Hindlimb muscle (tissue), 1 donor: ENCODE data around the gene CNPY3. TPM values are rescaled to one million over a fixed set of nuclear protein-coding genes. Genes with fewer than 3 reads are reported as not detected.
"Not testable (repeated sequence)": the region's sequence is repeated elsewhere in the genome, so short reads cannot be mapped to it uniquely, and the experiment has no call there.

Experiments
- DNase-seq: peaks from one replicate; pipeline ENCODE4 v3.0.0-alpha.2; 2013
- polyA plus RNA-seq: library from polyadenylated mRNA; unstranded; fragments of 120-200 nt; gene quantifications from one replicate; pipeline ENCODE4 v1.2.1, GENCODE V29; 2013; ENCODE audit not compliant: insufficient read length

Gene CNPY3
- polyA plus RNA-seq: 29.5 TPM

GRCh38 chr6:42928986-42929820 lies at the start of gene CNPY3:
CNPY3 (plus strand) TSS chr6:42929480; CDS start chr6:42929571, 91 bp downstream.
- peak; percentile 96 for DNase-seq

DNA sequence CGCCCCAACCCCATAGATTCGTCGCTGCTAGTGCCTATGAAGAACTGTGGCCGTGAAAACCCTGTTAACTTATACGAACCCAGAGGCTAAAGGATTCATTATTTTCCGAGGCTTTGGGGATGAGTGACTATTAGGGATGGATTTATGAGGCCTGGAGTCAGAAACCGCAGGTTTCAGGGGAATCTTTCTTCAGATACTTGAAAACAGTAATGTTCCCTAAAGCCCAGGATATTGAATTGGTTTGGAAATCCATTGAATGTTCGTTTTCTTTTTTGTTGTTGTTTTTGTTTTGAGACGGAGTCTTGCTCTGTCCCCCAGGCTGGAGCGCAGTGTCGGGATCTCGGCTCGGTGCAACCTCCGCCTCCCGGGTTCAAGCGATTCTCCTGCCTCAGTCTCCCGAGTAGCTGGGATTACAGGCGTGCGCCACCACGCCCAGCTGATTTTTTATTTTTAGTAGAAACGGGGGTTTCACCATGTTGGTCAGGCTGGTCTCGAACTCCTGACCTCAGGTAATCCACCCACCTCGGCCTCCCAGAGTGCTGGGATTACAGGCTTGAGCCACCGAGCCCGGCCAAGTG lies 49.0 kb upstream of the CNPY3 start:
- DNase-seq: not testable (repeated sequence)

DNA sequence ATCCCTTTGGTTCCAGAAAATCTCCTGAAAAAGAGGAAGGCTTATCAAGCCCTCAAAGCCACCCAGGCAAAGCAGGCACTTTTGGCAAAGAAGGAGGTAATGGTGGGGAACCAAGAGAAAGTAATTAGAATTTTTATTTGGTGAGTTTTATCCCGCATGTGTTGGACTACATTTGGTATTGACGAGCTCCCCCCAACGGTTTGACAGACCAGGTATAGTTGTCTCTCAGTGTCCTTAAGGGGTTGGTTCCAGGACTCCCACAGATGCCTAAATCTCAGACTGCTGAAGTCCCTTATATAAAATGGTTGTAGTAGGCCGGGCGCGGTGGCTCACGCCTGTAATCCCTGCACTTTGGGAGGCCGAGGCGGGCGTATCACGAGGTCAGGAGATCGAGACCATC lies 48.4 kb upstream of the CNPY3 start:
- DNase-seq: not testable (repeated sequence)

DNA sequence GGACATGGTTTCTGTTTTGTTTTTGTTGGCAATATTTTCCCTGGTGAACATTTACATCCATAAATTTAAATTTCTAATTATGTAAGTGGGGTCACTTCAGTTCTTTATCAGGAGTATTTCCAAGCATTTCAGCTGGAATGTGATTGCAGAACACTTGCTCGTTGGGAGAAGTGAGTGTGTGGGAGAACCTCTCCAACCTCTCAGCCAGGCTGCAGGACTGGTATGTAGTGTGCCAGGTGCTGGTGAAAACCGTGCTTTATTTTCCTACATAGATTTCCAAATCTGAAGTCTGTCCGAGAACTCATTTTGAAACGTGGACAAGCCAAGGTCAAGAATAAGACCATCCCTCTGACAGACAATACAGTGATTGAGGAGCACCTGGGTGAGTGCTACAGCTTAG lies 43.6 kb upstream of the CNPY3 start:
- no peak for DNase-seq

DNA sequence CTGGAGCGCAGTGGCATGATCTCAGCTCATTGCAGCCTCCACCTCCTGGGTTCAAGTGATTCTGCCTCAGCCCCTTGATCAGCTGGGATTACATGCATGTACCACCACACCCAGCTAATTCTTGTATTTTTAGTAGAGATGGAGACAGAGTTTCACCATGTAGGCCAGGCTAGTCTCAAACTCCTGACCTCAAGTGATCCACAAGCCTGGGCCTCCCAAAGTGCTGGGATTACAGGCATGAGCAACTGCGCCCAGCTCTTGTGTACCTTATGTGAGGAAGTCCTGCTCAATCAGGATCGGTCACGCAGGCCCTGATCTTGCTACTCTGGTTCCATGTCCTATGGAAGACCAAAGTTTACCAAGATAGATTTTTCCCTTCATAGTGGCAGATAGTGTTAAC lies 41.1 kb upstream of the CNPY3 start:
- not testable (repeated sequence) for DNase-seq

DNA sequence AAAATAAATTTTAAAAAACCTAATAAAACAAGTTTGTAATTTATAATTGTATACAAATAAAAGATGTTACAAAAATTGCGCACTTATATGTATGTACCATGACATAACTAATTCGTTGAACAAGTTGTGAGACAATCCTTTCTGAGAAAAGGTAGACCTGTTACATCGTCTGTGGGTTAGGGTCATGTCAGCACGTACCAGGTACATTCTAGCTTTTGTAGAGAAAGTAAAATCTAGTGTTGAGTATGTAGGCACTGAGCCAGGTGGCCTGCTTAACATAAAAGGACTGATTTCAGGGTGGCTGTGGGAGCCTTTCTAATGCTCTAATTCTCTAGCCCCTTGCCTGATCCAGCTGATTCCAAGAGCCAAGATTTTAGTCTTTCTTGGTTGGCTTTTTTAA lies 39.5 kb upstream of the CNPY3 start:
- DNase-seq: no peak

DNA sequence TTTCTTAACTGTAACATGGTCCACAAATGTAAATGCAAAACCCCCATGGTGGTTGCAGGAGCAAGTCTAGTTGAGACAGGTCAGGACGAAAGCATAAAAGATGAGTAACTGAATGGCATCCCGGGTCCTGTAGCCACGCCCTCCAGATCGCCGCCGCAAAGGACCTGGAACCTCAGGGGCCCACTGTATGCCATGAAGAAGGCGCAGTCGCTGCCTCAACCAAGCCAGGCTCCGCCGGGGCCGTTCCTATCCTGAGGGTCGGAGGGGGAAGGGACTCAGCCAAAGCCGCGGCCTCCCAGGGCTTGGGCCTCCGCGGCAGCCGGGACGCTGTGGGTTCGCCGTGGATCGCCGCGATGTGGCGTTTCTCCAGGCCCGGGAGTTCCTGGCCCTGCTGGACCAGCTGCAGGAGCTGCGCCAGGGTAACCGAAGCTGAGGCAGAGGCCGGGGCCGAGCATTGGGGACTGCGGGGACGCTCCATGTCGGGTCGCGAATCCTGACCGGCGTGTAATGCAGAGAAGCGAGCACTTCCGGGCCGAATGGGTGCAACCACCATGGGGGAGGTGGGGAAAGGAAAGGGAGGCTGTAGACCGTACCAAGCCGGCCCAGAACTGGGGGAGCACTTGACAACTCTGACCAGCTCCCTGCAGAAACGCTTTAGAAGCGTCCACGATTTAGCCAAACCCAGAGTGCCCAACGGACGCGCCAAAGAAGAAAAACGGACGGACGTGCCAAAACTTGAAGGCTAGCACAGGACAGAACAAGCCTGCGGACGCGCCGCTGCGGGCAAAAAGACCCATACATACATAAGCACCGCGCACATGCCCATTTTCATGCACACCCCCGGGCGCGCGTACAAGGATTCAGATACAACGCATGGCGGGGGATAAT lies 38.7 kb upstream of the CNPY3 start:
- peak; percentile 93 for DNase-seq

DNA sequence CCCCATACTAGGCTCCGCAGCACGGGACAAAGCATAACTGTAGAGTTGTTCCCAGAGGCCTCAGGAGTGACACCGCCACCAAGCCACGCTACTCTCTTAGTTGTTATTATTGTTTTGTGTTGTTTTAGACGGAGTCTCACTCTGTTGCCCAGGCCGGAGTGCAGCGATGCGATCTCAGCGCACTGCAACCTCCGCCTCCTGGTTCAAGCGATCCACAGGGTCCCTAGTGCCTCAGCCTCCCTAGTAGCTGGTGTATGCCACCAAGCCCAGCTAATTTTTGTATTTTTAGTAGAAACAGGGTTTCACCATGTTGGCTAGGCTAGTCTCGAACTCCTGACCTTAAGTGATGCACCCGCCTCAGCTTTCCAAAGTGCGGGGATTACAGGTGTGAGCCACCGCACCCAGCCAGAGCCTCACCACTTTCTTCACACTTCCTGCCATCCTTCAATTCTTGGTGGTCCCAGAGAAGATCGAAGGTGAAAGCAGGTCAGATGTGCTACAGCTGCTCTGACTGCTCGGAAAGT lies 38.0 kb upstream of the CNPY3 start:
- no peak for DNase-seq

DNA sequence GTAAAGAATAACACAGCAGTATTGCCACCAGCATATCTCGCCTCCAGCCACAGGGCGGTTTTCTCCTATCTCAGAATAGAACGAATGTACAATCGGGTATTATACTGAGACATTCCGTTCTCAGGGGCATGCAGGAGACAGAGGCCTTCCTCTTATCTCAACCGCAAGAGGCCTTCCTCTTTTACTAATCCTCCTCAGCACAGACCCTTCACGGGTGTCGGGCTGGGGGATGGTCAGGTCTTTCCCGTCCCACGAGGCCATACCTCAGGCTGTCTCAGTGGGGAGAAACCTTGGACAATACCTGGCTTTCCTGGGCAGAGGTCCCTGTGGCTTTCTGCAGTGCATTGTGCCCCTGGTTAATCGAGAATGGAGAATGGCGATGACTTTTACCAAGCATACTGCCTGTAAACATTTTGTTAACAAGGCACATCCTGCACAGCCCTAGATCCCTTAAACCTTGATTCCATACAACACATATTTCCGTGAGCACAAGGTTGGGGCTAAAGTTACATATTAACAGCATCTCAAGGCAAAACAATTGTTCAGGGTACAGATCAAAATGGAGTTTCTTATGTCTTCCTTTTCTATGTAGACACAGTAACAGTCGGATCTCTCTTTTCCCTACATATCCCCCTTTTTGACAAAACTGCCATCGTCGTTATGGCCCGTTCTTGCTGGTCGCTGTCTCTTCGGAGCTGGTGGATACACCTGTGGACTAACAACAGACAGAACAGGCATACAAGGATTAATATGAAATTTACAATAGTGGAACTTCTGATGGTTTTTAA lies 35.0 kb upstream of the CNPY3 start:
- not testable (repeated sequence) for DNase-seq

GRCh38 chr6:42896178-42896719 lies 33.0 kb upstream of the CNPY3 start:
- DNase-seq: no peak

DNA sequence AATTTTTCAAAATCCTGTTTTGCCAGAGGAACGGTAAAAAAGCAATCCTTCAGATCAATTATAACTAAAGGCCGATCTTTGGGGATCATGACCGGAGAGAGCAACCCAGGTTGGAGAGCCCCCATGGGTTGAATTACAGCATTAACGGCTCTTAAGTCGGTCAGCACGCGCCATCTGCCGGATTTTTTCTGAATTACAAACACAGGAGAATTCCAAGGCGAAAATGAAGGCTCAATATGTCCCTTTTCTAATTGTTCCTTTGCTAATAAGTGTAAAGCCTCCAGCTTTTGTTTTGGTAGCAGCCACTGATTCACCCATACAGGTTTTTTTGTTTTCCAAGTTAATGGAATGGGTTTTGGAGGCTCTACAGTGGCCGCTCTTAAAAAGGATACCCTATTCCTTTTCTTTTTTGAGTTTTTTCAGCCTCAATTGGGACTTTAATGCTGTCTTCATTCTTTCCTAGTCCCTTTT lies 30.4 kb upstream of the CNPY3 start:
- peak; percentile 54 for DNase-seq

DNA sequence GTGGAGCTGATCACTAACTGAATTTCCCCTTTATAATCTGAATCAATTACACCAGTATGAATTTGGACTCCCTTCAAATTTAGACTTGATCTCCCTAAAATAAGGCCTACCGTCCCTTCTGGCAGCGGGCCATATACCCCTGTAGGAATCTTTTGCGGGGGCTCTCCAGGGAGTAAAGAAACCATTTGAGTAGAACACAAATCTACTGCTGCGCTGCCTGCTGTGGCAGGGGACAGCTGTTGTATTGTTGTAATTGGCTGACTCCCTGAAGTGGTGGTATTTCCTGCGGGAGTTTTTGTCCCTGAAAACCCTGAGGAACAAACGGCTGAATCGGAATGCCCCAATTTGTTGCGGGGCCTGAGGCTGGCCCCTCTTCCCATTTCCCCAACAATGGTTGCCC lies 29.4 kb upstream of the CNPY3 start:
- no peak for DNase-seq

- DNase-seq: peak; percentile 79
Observed at GRCh38 chr6:42901538-42901957, 27.7 kb upstream of the CNPY3 start.

- not testable (repeated sequence) for DNase-seq
Observed at GRCh38 chr6:42902429-42903263, 26.6 kb upstream of the CNPY3 start.

- DNase-seq: no peak
Observed at GRCh38 chr6:42904467-42904866, 24.8 kb upstream of the CNPY3 start.

GRCh38 chr6:42907336-42907735 lies 21.9 kb upstream of the CNPY3 start:
- no peak for DNase-seq

DNA sequence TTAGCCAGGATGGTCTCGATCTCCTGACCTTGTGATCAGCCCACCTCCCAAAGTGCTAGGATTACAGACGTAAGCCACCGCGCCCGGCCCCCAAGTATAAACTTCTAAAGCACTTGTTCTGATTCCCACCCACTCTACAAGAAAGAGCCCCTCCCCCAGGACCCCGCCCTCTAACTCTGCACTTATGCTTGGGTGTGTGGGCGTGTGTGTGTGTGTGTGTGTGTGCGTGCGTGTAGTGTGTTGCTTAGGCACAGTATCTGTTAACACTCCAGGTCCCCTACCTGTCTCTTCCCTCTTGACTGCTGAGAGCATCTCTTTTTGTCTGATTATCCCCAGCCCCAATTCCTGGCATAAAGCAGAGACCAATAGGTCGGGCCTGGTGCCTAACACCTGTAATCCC lies 19.4 kb upstream of the CNPY3 start:
- DNase-seq: no peak

- DNase-seq: no peak
Observed at GRCh38 chr6:42911171-42912021, 17.9 kb upstream of the CNPY3 start.

DNA sequence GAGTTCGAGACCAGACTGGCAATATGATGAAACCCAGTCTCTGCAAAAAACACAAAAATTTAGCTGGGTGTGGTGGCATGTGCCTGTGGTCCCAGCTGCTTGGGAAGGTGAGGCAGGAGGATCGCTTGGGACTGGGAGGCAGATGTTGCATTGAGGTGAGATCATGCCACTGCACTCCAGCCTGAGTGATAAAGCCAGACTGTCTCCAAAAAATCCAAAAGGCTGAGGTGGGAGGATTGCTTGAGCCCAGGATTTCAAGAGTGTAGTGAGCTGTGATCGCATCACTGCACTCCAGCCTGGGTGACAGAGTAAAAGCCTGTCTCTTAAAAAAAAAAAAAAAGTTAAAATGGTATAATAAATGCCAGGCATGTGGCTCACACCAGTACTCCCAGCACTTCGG lies 14.7 kb upstream of the CNPY3 start:
- DNase-seq: no peak

- DNase-seq: no peak
Observed at GRCh38 chr6:42915732-42916131, 13.5 kb upstream of the CNPY3 start, which contains the start of gene PTCRA. PTCRA (plus strand) TSS chr6:42916053; CDS start chr6:42916070, 17 bp downstream.
